ENCODE data around the gene RELN. TPM values are rescaled to one million over a fixed set of nuclear protein-coding genes. Genes with fewer than 3 reads are reported as not detected.

The RELN gene
- total RNA-seq, 1 experiment from 2014 or later: not detected

DNA sequence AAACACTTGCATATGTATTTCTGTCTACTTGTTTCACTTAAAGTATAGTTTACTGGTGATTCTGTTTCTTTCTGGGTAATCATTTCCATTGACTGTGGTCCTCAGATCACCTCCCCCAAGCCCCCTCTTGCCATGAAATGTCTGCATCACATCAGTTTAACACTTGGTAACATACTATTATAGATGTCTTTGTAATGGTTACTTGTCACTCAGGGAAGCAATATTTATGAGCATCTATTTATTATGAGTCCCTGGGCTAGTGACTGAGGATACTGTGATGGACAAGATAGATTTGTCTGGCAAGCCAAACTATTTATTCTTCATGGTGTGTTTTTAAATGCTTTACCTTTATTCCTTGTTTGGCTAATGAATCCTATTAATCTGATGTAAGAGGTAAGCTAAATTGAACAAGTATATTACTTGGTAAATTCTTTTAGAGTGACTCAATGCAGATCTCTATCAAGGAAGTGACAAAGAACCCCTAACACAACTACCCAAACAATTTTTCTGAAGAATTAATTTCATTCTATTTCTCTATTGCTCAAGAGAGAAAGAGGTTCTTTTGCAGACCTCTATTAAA is 270.9 kb downstream of the RELN start:
- no peak for DNase-seq (ENCODE audit: low read depth)

DNA sequence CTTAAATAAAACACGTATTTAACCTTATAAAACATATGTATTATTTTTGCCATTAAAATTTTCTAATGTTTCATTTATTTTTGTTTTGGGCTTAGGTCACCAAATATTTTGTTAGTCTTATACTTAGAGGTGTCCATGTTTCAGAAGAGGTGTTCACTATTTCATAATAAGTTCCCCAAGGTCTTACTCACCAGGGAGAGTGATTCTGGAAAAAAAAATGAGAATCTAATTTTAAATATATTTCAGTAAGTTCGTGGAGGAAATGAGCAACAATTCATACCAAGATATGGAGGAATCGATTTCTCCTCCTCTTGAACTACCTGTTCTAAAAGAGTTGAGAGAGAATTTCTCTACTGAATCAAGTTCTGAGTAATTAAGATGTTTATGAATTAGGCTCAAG is 271.9 kb downstream of the RELN start:
- no peak for DNase-seq (ENCODE audit: low read depth)

DNA sequence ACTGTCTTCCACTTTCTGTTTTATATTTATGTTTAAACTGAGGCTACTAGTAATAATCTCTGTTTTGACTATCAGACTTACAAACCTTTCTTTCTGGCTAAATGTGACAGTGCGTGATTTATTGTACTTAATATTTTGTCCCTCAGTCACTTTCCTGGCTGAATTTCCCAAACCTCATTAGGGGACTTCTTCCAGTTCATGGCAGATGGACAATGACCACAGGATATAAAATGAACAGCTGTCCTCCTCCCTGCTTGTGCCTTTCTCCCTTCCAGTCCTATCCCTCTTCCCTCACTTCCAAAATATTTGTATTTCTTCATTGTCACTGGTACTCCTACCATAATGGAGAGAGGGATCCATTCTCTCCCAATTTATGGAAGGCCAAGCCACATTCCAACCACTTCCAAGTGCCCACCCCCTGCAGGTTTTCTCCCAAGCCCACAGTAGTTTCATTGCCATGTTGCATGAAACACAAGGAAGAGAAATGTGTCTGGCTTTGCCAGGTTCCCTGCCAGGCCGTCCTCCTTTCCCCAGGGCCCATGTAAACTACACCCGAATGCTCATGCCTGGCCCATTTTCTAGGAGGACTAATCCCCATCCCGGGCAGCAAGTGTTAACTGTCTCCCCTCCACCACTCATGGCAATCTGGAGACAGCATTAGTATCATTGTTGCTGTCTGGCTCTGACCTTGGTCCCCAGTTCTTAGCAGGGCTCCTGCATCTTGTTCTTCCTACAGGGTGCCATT is 273.9 kb downstream of the RELN start:
- no peak for DNase-seq (ENCODE audit: low read depth)

DNA sequence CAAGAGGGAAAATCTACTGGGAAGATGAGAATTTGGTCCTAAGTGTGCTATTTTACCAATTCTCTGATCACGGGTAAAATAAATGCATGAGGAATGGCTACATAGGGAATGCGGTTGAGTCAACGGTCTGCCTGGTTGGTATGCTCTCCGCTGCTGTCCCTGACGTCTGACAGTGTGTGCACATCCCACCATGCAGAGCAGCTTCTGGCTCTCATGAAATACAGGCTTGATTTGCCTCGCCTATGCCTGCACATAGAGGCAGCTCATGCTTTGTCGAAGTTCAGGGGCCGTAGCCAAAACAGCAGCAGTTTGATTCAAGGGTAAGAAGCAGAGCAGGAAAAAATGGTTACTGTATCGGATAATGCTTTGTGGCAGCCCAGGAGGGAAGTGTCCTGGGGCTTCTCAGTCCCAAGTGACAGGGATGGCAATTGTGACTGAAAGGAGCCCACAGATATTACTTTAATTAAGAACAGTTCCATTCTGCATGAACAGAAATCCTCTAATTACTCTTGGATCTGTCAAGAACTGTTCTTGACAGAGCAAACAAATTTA is 275.0 kb downstream of the RELN start:
- DNase-seq (ENCODE audit: low read depth): no peak

DNA sequence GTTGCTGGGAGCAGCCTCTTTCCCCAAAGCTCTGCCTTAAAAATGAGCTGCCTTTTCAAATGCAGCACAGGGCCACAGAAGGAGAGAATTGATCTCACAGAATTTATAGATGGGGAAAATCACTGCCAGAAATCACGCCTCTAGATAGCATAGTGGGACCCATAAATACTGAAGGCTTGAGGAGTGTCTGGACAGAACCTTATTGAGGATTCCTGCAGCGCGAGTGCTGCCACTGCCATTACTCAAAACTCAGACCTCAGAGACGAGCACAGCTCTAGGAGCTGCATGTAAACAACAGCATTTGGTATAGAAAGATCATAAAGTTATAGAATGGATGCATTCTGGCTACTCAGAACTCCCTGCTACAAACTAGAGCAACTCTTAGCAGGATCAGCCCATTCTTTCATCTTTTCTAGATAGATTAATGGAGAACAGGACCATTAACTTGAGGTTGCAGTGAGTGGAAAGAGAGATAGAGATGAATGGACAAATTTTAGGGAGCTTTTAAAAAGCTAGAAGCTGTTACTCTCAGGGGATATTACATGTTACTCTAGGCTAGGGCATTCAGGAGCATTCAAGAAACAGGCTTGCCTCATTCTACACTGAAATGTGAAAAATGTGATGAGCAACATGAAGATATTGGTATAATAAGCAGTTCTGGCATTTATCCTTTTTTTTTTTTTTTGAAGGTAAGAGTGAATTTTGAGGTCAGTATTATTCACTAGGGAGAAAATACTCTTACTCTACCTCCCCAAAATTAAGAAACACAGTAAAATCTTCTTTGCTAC is 276.3 kb downstream of the RELN start:
- DNase-seq (ENCODE audit: low read depth): no peak

DNA sequence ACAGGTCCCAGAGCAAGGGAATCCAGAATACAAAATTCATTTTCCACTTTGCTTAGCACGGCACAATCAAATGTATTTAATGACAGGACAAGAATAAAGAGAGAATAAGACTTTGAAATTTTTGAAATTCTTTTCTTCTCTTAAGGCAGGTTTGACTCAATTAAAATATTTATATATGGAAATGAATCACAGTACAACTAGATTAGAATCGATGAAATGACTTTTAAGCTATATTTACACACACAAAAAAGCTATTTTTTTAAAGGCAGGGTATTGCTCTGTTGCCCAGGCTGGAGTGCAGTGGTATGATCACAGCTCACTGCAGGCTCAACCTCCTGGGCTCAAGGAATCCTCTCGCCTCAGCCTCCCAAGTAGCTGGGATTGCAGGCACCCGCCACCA is 278.0 kb downstream of the RELN start:
- DNase-seq (ENCODE audit: low read depth): no peak

DNA sequence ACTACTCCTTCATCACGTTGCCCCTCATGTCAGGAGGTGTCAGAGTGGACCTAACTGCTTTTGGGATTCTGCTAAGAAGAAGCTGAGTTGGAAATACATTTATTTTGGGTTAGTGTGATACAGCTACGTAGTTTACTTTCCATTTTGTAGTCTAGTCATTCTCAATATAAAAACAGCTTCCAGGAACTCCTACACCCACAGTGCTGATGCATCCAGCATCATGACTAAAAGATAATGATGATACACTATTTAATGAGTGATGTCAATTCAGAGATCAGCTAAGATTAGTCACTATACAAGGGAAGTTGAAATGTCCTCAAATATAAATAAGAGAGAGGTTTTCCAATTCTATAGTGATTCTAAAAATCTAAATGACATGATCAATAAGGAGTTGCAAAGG is 279.2 kb downstream of the RELN start:
- DNase-seq (ENCODE audit: low read depth): no peak

DNA sequence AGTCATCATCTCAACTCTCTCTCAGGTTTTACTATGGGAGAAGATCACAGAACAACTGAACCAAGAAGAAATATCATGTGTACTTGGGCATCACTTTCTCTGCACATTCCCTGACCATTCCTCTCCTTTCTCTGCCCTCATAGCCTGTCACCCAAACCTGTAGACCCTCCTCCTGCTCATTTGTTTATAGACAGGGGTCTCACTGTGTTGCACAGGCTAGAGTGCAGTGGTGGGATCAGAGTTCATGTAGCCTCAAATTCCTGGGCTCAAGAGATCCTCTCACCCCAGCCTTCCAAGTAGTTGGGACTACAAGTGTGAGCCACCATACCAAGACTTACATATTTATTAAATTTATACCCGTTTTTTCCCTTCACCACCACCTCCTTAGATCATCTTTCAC is 282.7 kb downstream of the RELN start:
- DNase-seq (ENCODE audit: low read depth): no peak

DNA sequence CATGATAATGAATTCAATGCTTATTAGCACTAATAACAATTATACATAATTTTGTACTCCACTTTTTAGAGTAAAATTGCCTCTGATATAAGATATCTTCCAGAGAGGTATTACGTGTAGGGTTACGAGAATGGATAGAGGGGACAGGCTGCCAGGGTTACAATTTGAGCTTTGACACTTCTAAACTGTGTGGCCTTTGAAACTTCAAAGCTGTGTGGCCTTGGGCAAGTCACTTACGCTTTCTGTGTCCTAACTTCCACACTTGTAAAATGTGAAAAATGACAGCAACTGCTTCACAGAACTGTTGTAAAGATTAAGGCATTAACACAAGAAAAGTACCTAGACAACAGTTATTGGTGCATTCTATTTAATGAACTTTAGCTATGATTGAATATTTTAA is 283.9 kb downstream of the RELN start:
- no peak for DNase-seq (ENCODE audit: low read depth)

DNA sequence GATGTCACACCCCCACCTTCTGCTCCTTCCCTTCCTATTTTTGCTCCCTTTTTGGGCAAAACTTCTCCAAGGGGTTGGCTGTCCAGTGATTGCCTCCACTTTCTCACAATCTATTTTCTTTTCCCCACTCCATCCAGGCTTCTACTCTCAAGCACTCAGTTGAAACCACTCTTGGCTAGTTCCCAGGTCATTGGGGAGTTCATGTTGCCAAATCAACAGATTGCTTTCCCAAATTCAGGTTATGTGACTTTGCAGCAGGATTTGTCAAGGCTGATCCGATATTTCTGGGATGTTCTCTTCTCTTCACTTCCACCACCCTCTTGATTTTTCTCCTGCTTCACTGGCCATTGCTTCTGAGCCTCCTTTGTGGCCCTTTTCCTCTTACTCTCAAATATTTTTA is 284.8 kb downstream of the RELN start:
- no peak for DNase-seq (ENCODE audit: low read depth)

DNA sequence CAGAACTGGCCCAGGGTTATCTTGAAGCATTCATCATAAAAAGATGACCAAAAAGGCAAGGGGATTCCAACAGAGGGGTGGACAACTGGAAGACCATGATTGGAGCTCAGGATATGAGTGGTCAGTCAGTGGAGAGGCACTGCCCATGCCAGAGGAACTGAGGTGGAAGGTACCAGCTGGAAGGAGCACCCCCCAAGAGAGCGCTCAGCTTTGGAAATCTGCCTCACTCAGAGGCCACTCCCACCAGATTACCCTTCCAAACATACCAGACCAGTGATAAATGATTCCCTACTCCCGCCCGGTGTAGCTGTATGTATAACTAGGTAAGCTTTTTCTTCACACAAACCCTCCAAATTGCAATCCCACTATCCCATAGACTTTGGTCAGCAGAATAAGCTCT is 286.5 kb downstream of the RELN start:
- no peak for DNase-seq (ENCODE audit: low read depth)

DNA sequence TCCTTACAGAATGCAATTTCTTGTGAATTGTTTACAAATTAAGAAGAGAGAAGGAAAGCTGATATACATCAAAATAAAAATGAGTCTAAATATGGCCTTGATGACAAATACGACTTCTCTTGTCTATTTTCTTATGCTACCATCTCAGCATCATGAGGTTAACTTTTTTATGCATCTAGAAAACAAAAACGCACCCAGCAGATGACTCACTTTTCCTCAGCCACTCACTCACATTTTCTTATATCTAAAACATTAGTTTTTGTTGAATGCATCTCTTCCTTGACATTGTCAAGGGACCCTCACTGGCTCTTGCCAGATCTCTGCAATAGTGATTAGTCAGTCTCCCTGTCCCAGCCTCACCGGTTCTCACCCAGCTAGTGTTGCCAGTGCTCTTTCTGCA is 287.0 kb downstream of the RELN start:
- DNase-seq (ENCODE audit: low read depth): no peak

DNA sequence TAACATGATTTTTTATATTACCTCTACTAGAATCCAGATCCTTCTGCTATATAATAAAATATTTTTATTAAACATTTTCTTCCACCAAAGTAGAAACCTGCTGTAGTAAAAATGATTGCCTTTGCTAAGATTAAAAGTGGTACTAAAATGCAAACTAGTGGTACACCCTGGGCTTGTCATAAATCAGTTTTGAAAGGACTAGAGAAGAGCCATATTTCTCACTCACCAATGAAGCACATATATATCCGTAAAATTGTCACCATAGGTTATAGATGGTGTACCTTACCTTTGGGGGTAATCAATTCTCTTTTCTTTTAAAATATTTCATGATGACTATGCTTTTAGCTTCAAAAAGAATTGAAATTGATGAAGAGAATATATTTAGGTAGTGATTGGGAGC is 290.4 kb downstream of the RELN start:
- no peak for DNase-seq (ENCODE audit: low read depth)

DNA sequence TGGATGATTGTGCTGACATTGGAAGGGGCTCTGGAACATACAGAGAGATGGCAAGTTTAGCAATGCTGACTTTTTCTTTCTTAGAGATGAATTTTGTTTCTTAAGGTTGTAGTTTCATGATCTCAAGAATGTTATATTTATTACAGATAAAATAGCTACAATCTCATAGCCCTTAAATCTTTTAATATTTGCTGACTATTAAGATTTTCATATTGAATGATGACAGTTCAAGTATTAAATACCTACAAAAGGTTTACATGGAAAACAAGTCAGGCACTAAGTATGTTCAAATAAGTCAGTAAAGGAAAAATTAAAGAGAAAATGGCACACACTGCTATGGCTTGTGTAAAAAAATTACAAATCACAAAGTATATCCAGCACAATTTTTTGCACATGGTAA is 291.4 kb downstream of the RELN start:
- no peak for DNase-seq (ENCODE audit: low read depth)

DNA sequence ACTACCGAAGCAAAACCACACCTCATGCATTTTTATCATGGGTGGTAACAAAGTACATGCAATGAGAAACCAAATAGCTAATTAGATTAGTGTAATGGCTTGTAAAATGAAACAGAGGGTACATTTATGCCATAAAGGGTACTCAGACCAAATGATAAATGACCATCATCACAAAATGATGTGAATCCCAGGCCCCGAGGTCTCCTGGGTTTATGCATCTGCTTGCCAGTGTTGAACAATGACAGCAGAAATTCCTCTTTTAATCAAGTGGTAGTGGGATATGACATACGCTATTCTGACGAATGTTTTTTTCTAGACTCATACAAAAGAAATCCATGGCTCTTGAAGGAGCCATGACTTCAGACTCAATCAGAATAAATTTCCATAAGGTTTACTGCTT is 293.9 kb downstream of the RELN start:
- DNase-seq (ENCODE audit: low read depth): no peak

DNA sequence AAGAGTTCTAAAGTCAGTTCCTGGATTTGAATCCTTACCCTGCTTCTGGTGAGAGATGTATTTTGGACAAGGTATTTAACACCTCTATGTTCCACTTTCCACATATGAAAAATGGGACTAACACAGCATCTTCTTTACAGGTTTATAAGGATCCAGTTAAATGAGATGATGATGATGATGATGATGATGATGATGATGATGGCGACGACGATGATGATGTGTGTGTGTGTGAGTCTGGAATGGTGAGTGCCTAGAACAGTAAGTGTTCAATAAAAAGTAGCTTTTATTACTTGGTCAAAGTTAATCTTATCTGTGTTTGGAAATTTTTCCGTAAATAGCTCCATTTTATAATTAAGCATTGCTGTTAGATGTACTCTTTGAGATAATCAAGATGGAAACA is 295.2 kb downstream of the RELN start:
- DNase-seq (ENCODE audit: low read depth): no peak

DNA sequence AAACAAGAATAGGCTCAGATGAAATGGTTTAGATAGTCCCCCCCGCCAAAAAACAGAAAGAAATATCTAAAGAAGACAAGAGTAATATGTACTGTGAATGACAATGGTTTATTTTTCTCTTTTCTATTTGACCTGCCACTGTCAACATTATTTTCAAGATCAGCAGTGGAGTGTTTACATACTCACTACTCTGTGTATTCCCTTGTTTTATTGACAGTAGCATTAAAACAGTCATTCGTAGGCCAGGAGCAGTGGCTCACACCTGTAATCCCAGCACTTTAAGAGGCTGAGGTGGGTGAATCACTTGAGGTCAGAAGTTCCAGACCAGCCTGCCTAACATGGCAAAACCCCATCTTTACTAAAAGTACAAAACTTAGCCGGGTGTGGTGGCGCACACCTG is 298.2 kb downstream of the RELN start:
- DNase-seq (ENCODE audit: low read depth): no peak

DNA sequence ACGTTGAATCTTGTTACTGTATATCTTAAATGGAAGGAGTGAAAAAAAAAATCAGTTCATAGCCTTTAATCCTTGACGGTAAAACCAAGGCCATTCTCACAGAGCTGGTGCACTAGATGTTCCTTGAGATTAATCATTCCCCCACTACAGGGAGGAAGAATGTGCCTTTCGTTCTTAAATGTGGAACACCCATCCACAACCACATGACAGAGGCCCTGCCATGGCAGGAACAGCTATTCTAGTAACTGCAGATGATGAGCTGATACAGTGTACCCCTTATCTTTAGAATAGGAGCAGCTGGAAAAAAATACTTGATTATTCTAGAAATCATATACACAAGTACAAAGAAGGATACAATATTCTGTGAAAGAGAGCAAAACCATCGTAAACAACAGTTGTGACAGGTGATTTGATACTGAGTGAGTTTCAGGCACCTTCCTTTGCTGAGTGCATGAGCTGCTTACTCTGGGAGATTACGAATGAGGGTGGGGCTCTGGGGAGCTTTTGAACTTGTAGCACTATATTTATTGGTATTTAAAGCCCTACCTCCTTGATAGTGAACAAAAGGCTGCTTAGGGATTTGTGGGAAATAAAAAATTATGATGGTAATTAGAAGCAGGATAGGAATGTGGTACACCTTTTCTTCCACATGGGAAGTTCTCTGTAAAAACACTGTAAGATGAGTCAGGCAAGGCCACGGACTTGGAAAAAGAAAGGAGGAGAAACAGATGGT is 299.1 kb downstream of the RELN start:
- no peak for DNase-seq (ENCODE audit: low read depth)

DNA sequence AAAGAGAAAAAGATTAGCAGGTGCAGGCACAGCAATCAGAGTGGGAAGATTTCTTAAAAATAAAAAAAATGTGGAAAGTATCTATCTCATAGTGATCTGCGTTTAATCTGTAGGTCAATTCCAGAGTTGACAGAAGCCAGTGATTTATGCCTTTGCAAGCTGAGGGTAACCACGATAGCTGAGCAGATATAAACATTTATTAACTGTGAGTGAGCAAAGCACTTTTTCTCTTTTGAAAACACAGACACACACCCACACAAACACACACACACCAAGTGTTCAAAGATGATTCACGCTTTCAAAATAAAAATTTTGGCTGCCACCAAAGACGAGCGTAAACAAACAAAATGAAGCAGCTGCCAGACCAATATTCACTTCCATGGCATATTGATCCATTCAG is 300.2 kb downstream of the RELN start:
- DNase-seq (ENCODE audit: low read depth): no peak

DNA sequence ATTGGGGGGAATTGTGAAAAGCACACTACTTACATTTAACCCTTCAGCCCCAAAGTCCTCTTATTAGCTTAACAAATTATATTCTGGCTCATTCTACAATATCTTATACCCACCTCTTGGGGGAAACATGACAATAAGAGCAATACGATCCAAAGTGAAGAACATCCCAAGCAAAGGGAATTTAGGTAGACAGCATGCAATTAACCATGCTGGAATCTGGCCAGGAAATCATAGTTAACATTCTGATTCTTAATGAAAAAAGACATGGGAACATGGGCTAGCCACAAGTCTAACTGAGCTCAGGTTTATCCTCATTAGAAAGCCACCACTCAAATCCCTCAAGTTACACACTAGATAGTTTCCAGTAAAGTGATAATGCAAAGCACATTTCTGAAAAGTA is 301.5 kb downstream of the RELN start:
- no peak for DNase-seq (ENCODE audit: low read depth)

DNA sequence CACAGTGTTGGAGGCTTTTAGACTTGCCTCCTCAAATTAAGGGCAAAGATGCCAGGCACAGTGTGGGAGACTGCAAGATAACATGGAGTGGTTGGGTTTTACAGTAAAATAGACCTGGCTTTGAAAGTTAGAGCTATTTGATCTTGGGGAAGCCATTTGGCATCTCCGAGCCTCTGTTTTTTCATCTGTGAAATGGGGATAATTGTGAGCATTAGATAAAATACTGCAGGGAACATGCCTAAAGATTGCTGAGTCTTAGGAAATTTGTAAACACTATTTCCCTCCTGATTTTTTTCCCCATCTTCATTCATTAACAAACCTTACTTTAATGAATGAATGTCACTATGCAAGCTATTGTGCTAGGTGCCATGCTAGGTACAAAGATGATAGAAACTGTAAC is 302.2 kb downstream of the RELN start:
- no peak for DNase-seq (ENCODE audit: low read depth)

DNA sequence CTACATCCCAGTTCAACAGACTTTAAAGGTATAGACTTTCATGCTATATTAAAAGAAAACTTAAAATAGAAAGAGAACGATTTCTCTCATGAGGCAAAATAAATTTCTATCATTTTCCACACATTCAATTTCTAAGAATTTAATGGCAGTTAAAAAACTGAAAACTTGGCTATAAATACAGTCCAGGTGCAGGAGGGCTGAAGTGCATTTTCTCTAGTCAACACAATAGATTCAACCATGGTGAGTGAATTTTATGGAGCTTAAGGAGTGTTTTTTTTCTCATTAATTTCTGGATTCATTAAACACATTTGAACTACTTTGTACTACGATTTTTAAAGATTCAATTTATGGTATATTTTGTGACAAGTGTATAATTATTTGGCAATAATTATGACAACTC is 302.7 kb downstream of the RELN start:
- no peak for DNase-seq (ENCODE audit: low read depth)
